GM21423 (cell line): ENCODE measurements around the gene POTEJ.
A peak's percentile ranks its signal among the peaks of the same experiment; 100 is the strongest.
"Not testable (repeated sequence)": the region's sequence is repeated elsewhere in the genome, so short reads cannot be mapped to it uniquely, and the experiment has no call there.

Experiments
- ATAC-seq: cut with Tn5 transposase; IDR thresholded peaks from one replicate; pipeline ENCODE4 v1.9.1; 2021; ENCODE audit warnings: mild to moderate bottlenecking, moderate library complexity; ENCODE audit not compliant: unreplicated experiment

The POTEJ gene

GRCh38 chr2:130611140-130611539 lies at the start of gene POTEJ:
Gene POTEJ (plus strand): TSS chr2:130611440. CDS start chr2:130611533, 93 bp downstream.
- not testable (repeated sequence) for ATAC-seq

- ATAC-seq: not testable (repeated sequence)
Observed at GRCh38 chr2:130566165-130566564, 45.1 kb upstream of the POTEJ start.

- not testable (repeated sequence) for ATAC-seq
Observed at GRCh38 chr2:130571929-130572328, 39.3 kb upstream of the POTEJ start.

GRCh38 chr2:130574230-130574629 lies 37.0 kb upstream of the POTEJ start:
- ATAC-seq: not testable (repeated sequence)

- not testable (repeated sequence) for ATAC-seq
Observed at GRCh38 chr2:130576209-130576784, 34.9 kb upstream of the POTEJ start.

GRCh38 chr2:130577559-130577958 lies 33.7 kb upstream of the POTEJ start:
- not testable (repeated sequence) for ATAC-seq

- not testable (repeated sequence) for ATAC-seq
Observed at GRCh38 chr2:130579121-130579520, 32.1 kb upstream of the POTEJ start.

- ATAC-seq: not testable (repeated sequence)
Observed at GRCh38 chr2:130581491-130581890, 29.7 kb upstream of the POTEJ start.

- ATAC-seq: not testable (repeated sequence)
Observed at GRCh38 chr2:130582970-130583369, 28.3 kb upstream of the POTEJ start.

GRCh38 chr2:130583582-130583981 lies 27.7 kb upstream of the POTEJ start:
- ATAC-seq: not testable (repeated sequence)

- not testable (repeated sequence) for ATAC-seq
Observed at GRCh38 chr2:130584726-130585125, 26.5 kb upstream of the POTEJ start.

- ATAC-seq: peak; percentile 77
Observed at GRCh38 chr2:130588688-130589458, 22.4 kb upstream of the POTEJ start.

- ATAC-seq: not testable (repeated sequence)
Observed at GRCh38 chr2:130590170-130590841, 20.9 kb upstream of the POTEJ start.

- ATAC-seq: not testable (repeated sequence)
Observed at GRCh38 chr2:130590842-130591359, 20.3 kb upstream of the POTEJ start.

- not testable (repeated sequence) for ATAC-seq
Observed at GRCh38 chr2:130592791-130593414, 18.3 kb upstream of the POTEJ start.

- ATAC-seq: not testable (repeated sequence)
Observed at GRCh38 chr2:130594011-130594410, 17.2 kb upstream of the POTEJ start.

- not testable (repeated sequence) for ATAC-seq
Observed at GRCh38 chr2:130596757-130597156, 14.5 kb upstream of the POTEJ start.

- not testable (repeated sequence) for ATAC-seq
Observed at GRCh38 chr2:130597994-130598393, 13.2 kb upstream of the POTEJ start.

GRCh38 chr2:130598463-130598862 lies 12.8 kb upstream of the POTEJ start:
- ATAC-seq: not testable (repeated sequence)

- ATAC-seq: not testable (repeated sequence)
Observed at GRCh38 chr2:130599393-130599792, 11.8 kb upstream of the POTEJ start, which contains the start of gene CFC1. Gene CFC1 (minus strand): TSS chr2:130599575. CDS start chr2:130599287, 288 bp downstream.

GRCh38 chr2:130599926-130600325 lies 11.3 kb upstream of the POTEJ start:
- ATAC-seq: not testable (repeated sequence)
